Measurements from ENCODE around the gene FLT4. TPM values are rescaled to one million over a fixed set of nuclear protein-coding genes. Genes with fewer than 3 reads are reported as not detected.
"Not testable (repeated sequence)": the region's sequence is repeated elsewhere in the genome, so short reads cannot be mapped to it uniquely, and the experiment has no call there.

FLT4 gene
- total RNA-seq, 1 donor from 2014 or later: 5.8 TPM

GRCh38 chr5:180671958-180672524 is 22.6 kb upstream of the FLT4 start:
- intact Hi-C loops (cut with DNase I); DNase-seq (ENCODE audit: low spot score): not testable (repeated sequence)

- DNase-seq (ENCODE audit: low spot score): no peak
- intact Hi-C loops (cut with DNase I): no loop called here
Observed at GRCh38 chr5:180670586-180671359, 21.4 kb upstream of the FLT4 start.

- no peak for DNase-seq (ENCODE audit: low spot score)
- intact Hi-C loops (cut with DNase I): no loop called here
Observed at GRCh38 chr5:180670157-180670556, 20.8 kb upstream of the FLT4 start.

- no peak for DNase-seq (ENCODE audit: low spot score)
- intact Hi-C loops (cut with DNase I): no loop called here
Observed at GRCh38 chr5:180669661-180670060, 20.3 kb upstream of the FLT4 start.

GRCh38 chr5:180668835-180669596 is 19.6 kb upstream of the FLT4 start:
- no peak for DNase-seq (ENCODE audit: low spot score)

GRCh38 chr5:180666812-180667211 is 17.4 kb upstream of the FLT4 start:
- intact Hi-C loops (cut with DNase I): no loop called here
- DNase-seq (ENCODE audit: low spot score): no peak

More at GRCh38 chr5:180668835-180669596, 19.6 kb upstream of the FLT4 start:
- intact Hi-C loops (cut with DNase I): no loop called here

- intact Hi-C loops (cut with DNase I): no loop called here
- DNase-seq (ENCODE audit: low spot score): no peak
Observed at GRCh38 chr5:180665682-180666404, 16.4 kb upstream of the FLT4 start.

- peak; percentile 41 for DNase-seq (ENCODE audit: low spot score)
- intact Hi-C loops (cut with DNase I): no loop called here
Observed at GRCh38 chr5:180658774-180659564, 9.6 kb upstream of the FLT4 start.

GRCh38 chr5:180655243-180655642 is 5.8 kb upstream of the FLT4 start:
- intact Hi-C loops (cut with DNase I): not testable (repeated sequence)
- peak; percentile 51 for DNase-seq (ENCODE audit: low spot score)

GRCh38 chr5:180652771-180653170 is 3.4 kb upstream of the FLT4 start:
- intact Hi-C loops (cut with DNase I): no loop called here
- DNase-seq (ENCODE audit: low spot score): peak; percentile 24

GRCh38 chr5:180652346-180652745 is 2.9 kb upstream of the FLT4 start:
- no peak for DNase-seq (ENCODE audit: low spot score)
- intact Hi-C loops (cut with DNase I): no loop called here

- no peak for DNase-seq (ENCODE audit: low spot score)
- intact Hi-C loops (cut with DNase I): no loop called here
Observed at GRCh38 chr5:180648658-180649296, 623 bp downstream of the FLT4 start.

GRCh38 chr5:180647941-180648500 is 1.4 kb downstream of the FLT4 start:
- no peak for DNase-seq (ENCODE audit: low spot score)
- intact Hi-C loops (cut with DNase I): no loop called here

GRCh38 chr5:180647465-180647864 is 1.9 kb downstream of the FLT4 start:
- no peak for DNase-seq (ENCODE audit: low spot score)
- intact Hi-C loops (cut with DNase I): no loop called here

GRCh38 chr5:180646963-180647305 is 2.5 kb downstream of the FLT4 start:
- DNase-seq (ENCODE audit: low spot score): no peak
- intact Hi-C loops (cut with DNase I): no loop called here

- DNase-seq (ENCODE audit: low spot score): no peak
- intact Hi-C loops (cut with DNase I): no loop called here
Observed at GRCh38 chr5:180646289-180646962, 3.0 kb downstream of the FLT4 start.

- intact Hi-C loops (cut with DNase I): no loop called here
- DNase-seq (ENCODE audit: low spot score): no peak
Observed at GRCh38 chr5:180645274-180646204, 3.9 kb downstream of the FLT4 start.

All from cardiac septum (tissue), 1 donor.